Ectodermal cell (in vitro differentiated cells): ENCODE measurements around the gene GNGT2. TPM values are rescaled to one million over a fixed set of nuclear protein-coding genes. Genes with fewer than 3 reads are reported as not detected.

Source experiments
- H3K27ac ChIP-seq: 2 replicates; pipeline ENCODE4 v1.7.0; 2013; ENCODE audit warnings: mild to moderate bottlenecking, low read depth, low read length; ENCODE audit not compliant: insufficient read depth, poor library complexity, severe bottlenecking
- H3K27me3 ChIP-seq: 2 replicates; pipeline ENCODE4 v1.7.0; 2013; ENCODE audit warnings: mild to moderate bottlenecking, low read length; ENCODE audit not compliant: insufficient read depth, control insufficient read depth, poor library complexity, severe bottlenecking
- H3K36me3 ChIP-seq: one replicate; pipeline ENCODE4 v1.7.0; 2013; ENCODE audit warnings: low read length; ENCODE audit not compliant: control insufficient read depth, insufficient read depth
- H3K4me1 ChIP-seq: one replicate; pipeline ENCODE4 v1.7.0; 2013; ENCODE audit warnings: low read length; ENCODE audit not compliant: control insufficient read depth, insufficient read depth
- H3K4me3 ChIP-seq: 2 replicates; pipeline ENCODE4 v1.7.0; 2013; ENCODE audit warnings: low read depth, low read length, control low read depth; ENCODE audit not compliant: insufficient read depth
- H3K9me3 ChIP-seq: 2 replicates; pipeline ENCODE4 v1.7.0; 2013; ENCODE audit warnings: mild to moderate bottlenecking, low read length, moderate library complexity; ENCODE audit not compliant: control insufficient read depth
- WGBS, 2 experiments: methylation state at CpG; one replicate each; pipeline ENCODE4 v1.1.7; 2013; ENCODE audit warnings: missing lambda C conversion rate in 2 of 2; 5-methylcytosine and 5-hydroxymethylcytosine counted together
- polyA plus RNA-seq, 4 experiments: library from polyadenylated mRNA; stranded (reverse); fragments of 50-300 nt; gene quantifications; one replicate each; pipeline ENCODE4 v1.2.3, GENCODE V29; 2013

Gene GNGT2
- not detected for polyA plus RNA-seq (2013, experiment 1 of 4)
- polyA plus RNA-seq (2013, experiment 2 of 4): not detected
- not detected for polyA plus RNA-seq (2013, experiment 3 of 4)
- polyA plus RNA-seq (2013, experiment 4 of 4): 0.36 TPM

GRCh38 chr17:49210158-49211029 is at the start of gene GNGT2, which contains the start of gene ABI3:
TSS of gene GNGT2 (minus strand) at chr17:49210574. CDS start at chr17:49207422, 3,152 bp downstream.
TSS of gene ABI3 (plus strand) at chr17:49210707. CDS start at chr17:49210725, 18 bp downstream.
- Histone ChIP-seq H3K27me3 (no peaks in the 10 kb centered on the region), H3K36me3 (no peaks in the 10 kb centered on the region), H3K4me1 (peaks cover 10% of the 10 kb centered on the region), H3K9me3 (no peaks in the 10 kb centered on the region), H3K4me3 (no peak within 1 kb of the TSS), H3K27ac (no peak within 1 kb of the TSS)
- WGBS, 2 experiments: 48 to 49% methylated on average over 22 of the region's 22 CpGs

- H3K9me3 ChIP-seq: no peaks in the 10 kb centered on the region
- no peaks in the 10 kb centered on the region for H3K4me1 ChIP-seq
- peak overlapping the region; percentile 45 for H3K4me3 ChIP-seq
- H3K36me3 ChIP-seq: no peaks in the 10 kb centered on the region
- peaks cover 25% of the 10 kb centered on the region for H3K27me3 ChIP-seq
- WGBS, 2 experiments: 20 to 22% methylated on average over 10 of the region's 10 CpGs
- H3K27ac ChIP-seq: no peak overlapping the region
Measured at GRCh38 chr17:49259663-49260010, 49.3 kb upstream of the GNGT2 start.

- Histone ChIP-seq H3K36me3 (no peaks in the 10 kb centered on the region), H3K27me3 (peaks cover 25% of the 10 kb centered on the region), H3K4me3 (no peak overlapping the region), H3K4me1 (no peaks in the 10 kb centered on the region), H3K9me3 (no peaks in the 10 kb centered on the region), H3K27ac (no peak overlapping the region)
- 94 to 99% methylated on average over 3 of the region's 3 CpGs for WGBS, 2 experiments
Measured at GRCh38 chr17:49258394-49258793, 48.0 kb upstream of the GNGT2 start.

- 94 to 96% methylated on average over 3 to 4 of the region's 5 CpGs for WGBS, 2 experiments
- H3K4me1 ChIP-seq: no peaks in the 10 kb centered on the region
- H3K9me3 ChIP-seq: no peaks in the 10 kb centered on the region
- H3K36me3 ChIP-seq: no peaks in the 10 kb centered on the region
- H3K4me3 ChIP-seq: no peak overlapping the region
- no peak overlapping the region for H3K27ac ChIP-seq
- H3K27me3 ChIP-seq: peaks cover 11% of the 10 kb centered on the region
Measured at GRCh38 chr17:49255125-49255524, 44.8 kb upstream of the GNGT2 start.

GRCh38 chr17:49254066-49254465 is 43.7 kb upstream of the GNGT2 start:
- H3K4me3 ChIP-seq: no peak overlapping the region
- H3K36me3 ChIP-seq: no peaks in the 10 kb centered on the region
- no peaks in the 10 kb centered on the region for H3K9me3 ChIP-seq
- no peaks in the 10 kb centered on the region for H3K27me3 ChIP-seq
- 63 to 73% methylated on average over 4 of the region's 4 CpGs for WGBS, 2 experiments
- no peaks in the 10 kb centered on the region for H3K4me1 ChIP-seq
- H3K27ac ChIP-seq: no peak overlapping the region

GRCh38 chr17:49252148-49252695 is 41.8 kb upstream of the GNGT2 start:
- Histone ChIP-seq H3K27ac (no peak overlapping the region), H3K27me3 (no peaks in the 10 kb centered on the region), H3K36me3 (no peaks in the 10 kb centered on the region), H3K4me3 (no peak overlapping the region), H3K9me3 (no peaks in the 10 kb centered on the region), H3K4me1 (no peaks in the 10 kb centered on the region)
- 94 to 95% methylated on average over 6 of the region's 6 CpGs for WGBS, 2 experiments

GRCh38 chr17:49249890-49250522 is 39.6 kb upstream of the GNGT2 start:
- WGBS, 2 experiments: 92% methylated on average over 12 of the region's 12 CpGs

GRCh38 chr17:49249292-49249794 is 39.0 kb upstream of the GNGT2 start:
- H3K27me3 ChIP-seq: no peaks in the 10 kb centered on the region
- no peaks in the 10 kb centered on the region for H3K9me3 ChIP-seq
- H3K4me1 ChIP-seq: no peaks in the 10 kb centered on the region
- no peaks in the 10 kb centered on the region for H3K36me3 ChIP-seq
- no peak overlapping the region for H3K27ac ChIP-seq
- no peak overlapping the region for H3K4me3 ChIP-seq
- WGBS, 2 experiments: 71 to 76% methylated on average over 10 of the region's 10 CpGs

More at GRCh38 chr17:49249890-49250522, 39.6 kb upstream of the GNGT2 start:
- Histone ChIP-seq H3K36me3 (no peaks in the 10 kb centered on the region), H3K4me3 (no peak overlapping the region), H3K9me3 (no peaks in the 10 kb centered on the region), H3K27ac (no peak overlapping the region), H3K4me1 (no peaks in the 10 kb centered on the region), H3K27me3 (no peaks in the 10 kb centered on the region)

- H3K9me3 ChIP-seq: no peaks in the 10 kb centered on the region
- H3K27ac ChIP-seq: no peak overlapping the region
- 96% methylated on average over 7 of the region's 7 CpGs for WGBS, 2 experiments
- H3K27me3 ChIP-seq: no peaks in the 10 kb centered on the region
- H3K36me3 ChIP-seq: no peaks in the 10 kb centered on the region
- H3K4me1 ChIP-seq: no peaks in the 10 kb centered on the region
- H3K4me3 ChIP-seq: no peak overlapping the region
Measured at GRCh38 chr17:49247944-49248343, 37.6 kb upstream of the GNGT2 start.

- Histone ChIP-seq H3K27me3 (no peaks in the 10 kb centered on the region), H3K4me3 (no peak overlapping the region), H3K36me3 (no peaks in the 10 kb centered on the region), H3K27ac (no peak overlapping the region), H3K9me3 (no peaks in the 10 kb centered on the region), H3K4me1 (no peaks in the 10 kb centered on the region)
- 89 to 96% methylated on average over 4 of the region's 4 CpGs for WGBS, 2 experiments
Measured at GRCh38 chr17:49244839-49245238, 34.5 kb upstream of the GNGT2 start.
